HG03045 (cell line): Measurements from ENCODE around the gene TIPRL.

Experiments
- ATAC-seq: cut with Tn5 transposase; IDR thresholded peaks from one replicate; pipeline ENCODE4 v1.9.1; 2021; ENCODE audit warnings: mild to moderate bottlenecking, moderate library complexity; ENCODE audit not compliant: unreplicated experiment

The TIPRL gene

GRCh38 chr1:168245042-168245441, 66.3 kb downstream of the TIPRL start:
- no peak for ATAC-seq

- ATAC-seq: no peak
Observed at GRCh38 chr1:168246506-168246905, 67.7 kb downstream of the TIPRL start.
